ENCODE data around the gene EPS8L2. TPM values are rescaled to one million over a fixed set of nuclear protein-coding genes. Genes with fewer than 3 reads are reported as not detected.

EPS8L2 gene
- total and polyA plus RNA-seq, 2 of the 13 experiments (the other 11 are each of a cell fraction or from before 2014, with no cell fraction given) = 89.3 to 416 TPM

DNA sequence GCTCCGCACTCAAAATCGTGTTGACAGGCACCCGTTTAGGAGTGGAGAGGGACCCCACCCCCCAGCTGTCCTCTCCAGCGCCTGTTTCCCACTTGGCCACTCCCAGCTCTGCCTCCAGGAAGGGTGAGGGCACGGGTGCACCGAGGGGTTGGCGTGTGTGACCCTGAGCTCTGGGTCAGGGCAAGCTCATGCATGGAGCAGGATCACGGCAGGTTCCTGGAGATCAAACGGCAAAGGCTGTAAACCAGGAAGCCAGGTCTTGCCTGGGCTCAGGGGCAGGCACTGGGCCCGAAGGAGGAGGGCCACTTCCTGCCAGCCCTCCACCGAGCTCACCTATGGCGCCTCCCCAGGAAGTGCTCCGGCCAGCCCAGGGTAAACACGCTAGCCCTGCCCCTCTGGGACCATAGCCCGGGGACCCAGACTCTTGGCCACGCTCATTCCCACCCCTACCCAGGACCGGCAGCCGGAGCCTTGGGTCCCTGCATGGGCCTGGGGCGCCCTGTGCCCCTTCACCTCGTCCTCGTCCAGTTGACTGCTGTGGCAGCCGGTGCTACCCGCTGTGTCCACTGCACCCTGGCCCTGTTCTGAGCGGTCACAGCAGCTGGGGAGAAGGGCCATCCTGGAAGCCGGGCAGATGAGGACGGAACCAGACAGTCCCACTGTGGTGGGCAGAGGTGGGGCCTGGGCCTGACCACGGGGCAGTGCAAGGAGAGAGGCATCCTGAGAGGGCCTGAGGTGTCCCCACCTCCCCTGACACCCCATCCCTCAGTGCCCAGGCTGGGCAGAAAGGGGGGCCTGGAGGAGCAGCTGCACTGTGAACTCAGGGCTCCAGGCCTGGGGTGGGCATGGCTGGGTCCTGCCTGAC lies 1.0 kb upstream of the EPS8L2 start (continued):
- TF ChIP-seq, protein P1, sequence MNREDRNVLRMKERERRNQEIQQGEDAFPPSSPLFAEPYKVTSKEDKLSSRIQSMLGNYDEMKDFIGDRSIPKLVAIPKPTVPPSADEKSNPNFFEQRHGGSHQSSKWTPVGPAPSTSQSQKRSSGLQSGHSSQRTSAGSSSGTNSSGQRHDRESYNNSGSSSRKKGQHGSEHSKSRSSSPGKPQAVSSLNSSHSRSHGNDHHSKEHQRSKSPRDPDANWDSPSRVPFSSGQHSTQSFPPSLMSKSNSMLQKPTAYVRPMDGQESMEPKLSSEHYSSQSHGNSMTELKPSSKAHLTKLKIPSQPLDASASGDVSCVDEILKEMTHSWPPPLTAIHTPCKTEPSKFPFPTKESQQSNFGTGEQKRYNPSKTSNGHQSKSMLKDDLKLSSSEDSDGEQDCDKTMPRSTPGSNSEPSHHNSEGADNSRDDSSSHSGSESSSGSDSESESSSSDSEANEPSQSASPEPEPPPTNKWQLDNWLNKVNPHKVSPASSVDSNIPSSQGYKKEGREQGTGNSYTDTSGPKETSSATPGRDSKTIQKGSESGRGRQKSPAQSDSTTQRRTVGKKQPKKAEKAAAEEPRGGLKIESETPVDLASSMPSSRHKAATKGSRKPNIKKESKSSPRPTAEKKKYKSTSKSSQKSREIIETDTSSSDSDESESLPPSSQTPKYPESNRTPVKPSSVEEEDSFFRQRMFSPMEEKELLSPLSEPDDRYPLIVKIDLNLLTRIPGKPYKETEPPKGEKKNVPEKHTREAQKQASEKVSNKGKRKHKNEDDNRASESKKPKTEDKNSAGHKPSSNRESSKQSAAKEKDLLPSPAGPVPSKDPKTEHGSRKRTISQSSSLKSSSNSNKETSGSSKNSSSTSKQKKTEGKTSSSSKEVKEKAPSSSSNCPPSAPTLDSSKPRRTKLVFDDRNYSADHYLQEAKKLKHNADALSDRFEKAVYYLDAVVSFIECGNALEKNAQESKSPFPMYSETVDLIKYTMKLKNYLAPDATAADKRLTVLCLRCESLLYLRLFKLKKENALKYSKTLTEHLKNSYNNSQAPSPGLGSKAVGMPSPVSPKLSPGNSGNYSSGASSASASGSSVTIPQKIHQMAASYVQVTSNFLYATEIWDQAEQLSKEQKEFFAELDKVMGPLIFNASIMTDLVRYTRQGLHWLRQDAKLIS (CRISPR knock-in tag; IDR thresholded peaks at IDR 0.05) = no peak
- TF ChIP-seq, protein P2, sequence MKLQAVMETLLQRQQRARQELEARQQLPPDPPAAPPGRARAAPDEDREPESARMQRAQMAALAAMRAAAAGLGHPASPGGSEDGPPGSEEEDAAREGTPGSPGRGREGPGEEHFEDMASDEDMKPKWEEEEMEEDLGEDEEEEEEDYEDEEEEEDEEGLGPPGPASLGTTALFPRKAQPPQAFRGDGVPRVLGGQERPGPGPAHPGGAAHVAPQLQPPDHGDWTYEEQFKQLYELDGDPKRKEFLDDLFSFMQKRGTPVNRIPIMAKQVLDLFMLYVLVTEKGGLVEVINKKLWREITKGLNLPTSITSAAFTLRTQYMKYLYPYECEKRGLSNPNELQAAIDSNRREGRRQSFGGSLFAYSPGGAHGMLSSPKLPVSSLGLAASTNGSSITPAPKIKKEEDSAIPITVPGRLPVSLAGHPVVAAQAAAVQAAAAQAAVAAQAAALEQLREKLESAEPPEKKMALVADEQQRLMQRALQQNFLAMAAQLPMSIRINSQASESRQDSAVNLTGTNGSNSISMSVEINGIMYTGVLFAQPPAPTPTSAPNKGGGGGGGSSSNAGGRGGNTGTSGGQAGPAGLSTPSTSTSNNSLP (IDR thresholded peaks at IDR 0.05; ENCODE audit: low read depth, low read length) = no peak
- TF ChIP-seq ARNT (IDR thresholded peaks at IDR 0.05) (no peak), HOXA9 (CRISPR knock-in tag; IDR thresholded peaks at IDR 0.05; ENCODE audit: borderline replicate concordance) (no peak; the same call in 1 of the 2 replicates), MXI1 (IDR thresholded peaks at IDR 0.05; ENCODE audit: borderline replicate concordance, low read depth, low read length) (peak; percentile 82; the same call in 1 of the 3 replicates), ZNF605 (CRISPR knock-in tag; IDR thresholded peaks at IDR 0.05) (0 out of 2 replicates have a peak, but pooled peaks have one; percentile 18), IKZF4 (CRISPR knock-in tag; IDR thresholded peaks at IDR 0.05; ENCODE audit: borderline replicate concordance, low read depth, not compliant biosample characterization) (no peak), SIN3A (IDR thresholded peaks at IDR 0.05; ENCODE audit: borderline replicate concordance, low read depth, low read length) (peak; percentile 85; the same call in 1 of the 2 replicates)
- TF ChIP-seq, protein P3, sequence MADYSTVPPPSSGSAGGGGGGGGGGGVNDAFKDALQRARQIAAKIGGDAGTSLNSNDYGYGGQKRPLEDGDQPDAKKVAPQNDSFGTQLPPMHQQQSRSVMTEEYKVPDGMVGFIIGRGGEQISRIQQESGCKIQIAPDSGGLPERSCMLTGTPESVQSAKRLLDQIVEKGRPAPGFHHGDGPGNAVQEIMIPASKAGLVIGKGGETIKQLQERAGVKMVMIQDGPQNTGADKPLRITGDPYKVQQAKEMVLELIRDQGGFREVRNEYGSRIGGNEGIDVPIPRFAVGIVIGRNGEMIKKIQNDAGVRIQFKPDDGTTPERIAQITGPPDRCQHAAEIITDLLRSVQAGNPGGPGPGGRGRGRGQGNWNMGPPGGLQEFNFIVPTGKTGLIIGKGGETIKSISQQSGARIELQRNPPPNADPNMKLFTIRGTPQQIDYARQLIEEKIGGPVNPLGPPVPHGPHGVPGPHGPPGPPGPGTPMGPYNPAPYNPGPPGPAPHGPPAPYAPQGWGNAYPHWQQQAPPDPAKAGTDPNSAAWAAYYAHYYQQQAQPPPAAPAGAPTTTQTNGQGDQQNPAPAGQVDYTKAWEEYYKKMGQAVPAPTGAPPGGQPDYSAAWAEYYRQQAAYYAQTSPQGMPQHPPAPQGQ (CRISPR knock-in tag; IDR thresholded peaks at IDR 0.05; ENCODE audit: borderline replicate concordance) = no peak
- TF ChIP-seq, protein P4, sequence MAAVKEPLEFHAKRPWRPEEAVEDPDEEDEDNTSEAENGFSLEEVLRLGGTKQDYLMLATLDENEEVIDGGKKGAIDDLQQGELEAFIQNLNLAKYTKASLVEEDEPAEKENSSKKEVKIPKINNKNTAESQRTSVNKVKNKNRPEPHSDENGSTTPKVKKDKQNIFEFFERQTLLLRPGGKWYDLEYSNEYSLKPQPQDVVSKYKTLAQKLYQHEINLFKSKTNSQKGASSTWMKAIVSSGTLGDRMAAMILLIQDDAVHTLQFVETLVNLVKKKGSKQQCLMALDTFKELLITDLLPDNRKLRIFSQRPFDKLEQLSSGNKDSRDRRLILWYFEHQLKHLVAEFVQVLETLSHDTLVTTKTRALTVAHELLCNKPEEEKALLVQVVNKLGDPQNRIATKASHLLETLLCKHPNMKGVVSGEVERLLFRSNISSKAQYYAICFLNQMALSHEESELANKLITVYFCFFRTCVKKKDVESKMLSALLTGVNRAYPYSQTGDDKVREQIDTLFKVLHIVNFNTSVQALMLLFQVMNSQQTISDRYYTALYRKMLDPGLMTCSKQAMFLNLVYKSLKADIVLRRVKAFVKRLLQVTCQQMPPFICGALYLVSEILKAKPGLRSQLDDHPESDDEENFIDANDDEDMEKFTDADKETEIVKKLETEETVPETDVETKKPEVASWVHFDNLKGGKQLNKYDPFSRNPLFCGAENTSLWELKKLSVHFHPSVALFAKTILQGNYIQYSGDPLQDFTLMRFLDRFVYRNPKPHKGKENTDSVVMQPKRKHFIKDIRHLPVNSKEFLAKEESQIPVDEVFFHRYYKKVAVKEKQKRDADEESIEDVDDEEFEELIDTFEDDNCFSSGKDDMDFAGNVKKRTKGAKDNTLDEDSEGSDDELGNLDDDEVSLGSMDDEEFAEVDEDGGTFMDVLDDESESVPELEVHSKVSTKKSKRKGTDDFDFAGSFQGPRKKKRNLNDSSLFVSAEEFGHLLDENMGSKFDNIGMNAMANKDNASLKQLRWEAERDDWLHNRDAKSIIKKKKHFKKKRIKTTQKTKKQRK (IDR thresholded peaks at IDR 0.05; ENCODE audit: low read length) = no peak
- TF ChIP-seq, protein P5, sequence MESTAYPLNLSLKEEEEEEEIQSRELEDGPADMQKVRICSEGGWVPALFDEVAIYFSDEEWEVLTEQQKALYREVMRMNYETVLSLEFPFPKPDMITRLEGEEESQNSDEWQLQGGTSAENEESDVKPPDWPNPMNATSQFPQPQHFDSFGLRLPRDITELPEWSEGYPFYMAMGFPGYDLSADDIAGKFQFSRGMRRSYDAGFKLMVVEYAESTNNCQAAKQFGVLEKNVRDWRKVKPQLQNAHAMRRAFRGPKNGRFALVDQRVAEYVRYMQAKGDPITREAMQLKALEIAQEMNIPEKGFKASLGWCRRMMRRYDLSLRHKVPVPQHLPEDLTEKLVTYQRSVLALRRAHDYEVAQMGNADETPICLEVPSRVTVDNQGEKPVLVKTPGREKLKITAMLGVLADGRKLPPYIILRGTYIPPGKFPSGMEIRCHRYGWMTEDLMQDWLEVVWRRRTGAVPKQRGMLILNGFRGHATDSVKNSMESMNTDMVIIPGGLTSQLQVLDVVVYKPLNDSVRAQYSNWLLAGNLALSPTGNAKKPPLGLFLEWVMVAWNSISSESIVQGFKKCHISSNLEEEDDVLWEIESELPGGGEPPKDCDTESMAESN (CRISPR knock-in tag; conservative IDR thresholded peaks at IDR 0.05) = 0 out of 2 replicates have a peak, but pooled peaks have one; percentile 56
- TF ChIP-seq, protein P6, sequence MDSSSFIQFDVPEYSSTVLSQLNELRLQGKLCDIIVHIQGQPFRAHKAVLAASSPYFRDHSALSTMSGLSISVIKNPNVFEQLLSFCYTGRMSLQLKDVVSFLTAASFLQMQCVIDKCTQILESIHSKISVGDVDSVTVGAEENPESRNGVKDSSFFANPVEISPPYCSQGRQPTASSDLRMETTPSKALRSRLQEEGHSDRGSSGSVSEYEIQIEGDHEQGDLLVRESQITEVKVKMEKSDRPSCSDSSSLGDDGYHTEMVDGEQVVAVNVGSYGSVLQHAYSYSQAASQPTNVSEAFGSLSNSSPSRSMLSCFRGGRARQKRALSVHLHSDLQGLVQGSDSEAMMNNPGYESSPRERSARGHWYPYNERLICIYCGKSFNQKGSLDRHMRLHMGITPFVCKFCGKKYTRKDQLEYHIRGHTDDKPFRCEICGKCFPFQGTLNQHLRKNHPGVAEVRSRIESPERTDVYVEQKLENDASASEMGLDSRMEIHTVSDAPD (CRISPR knock-in tag; IDR thresholded peaks at IDR 0.05) = peak; percentile 30; the same call in 1 of the 2 replicates

Measured in HepG2 (cell line).